B cell (primary cell): ENCODE results near the gene C19orf44. TPM values are rescaled to one million over a fixed set of nuclear protein-coding genes. Genes with fewer than 3 reads are reported as not detected.

Experiments used
- ATAC-seq: fragments of 200-7000 bp; cut with Tn5 transposase; one replicate; pipeline ENCODE4 v1.10.0; 2021; ENCODE audit warnings: low read depth, mild to moderate bottlenecking, moderate number of reproducible peaks, moderate library complexity
- CTCF ChIA-PET: fragments of 350-600 bp; sonication (Branson Sonifier 250); formaldehyde crosslinking; loops from one replicate; lab custom pipeline; 2021; ENCODE audit warnings: antibody characterized with exemption, inconsistent platforms; lab: Charles Lee
- POLR2A ChIA-PET: fragments of 350-600 bp; sonication (Branson Sonifier 250); formaldehyde crosslinking; loops from one replicate; lab custom pipeline; 2021; ENCODE audit warnings: antibody characterized with exemption; lab: Charles Lee
- DNase-seq: peaks from one replicate; pipeline ENCODE4 v3.0.0; 2013
- H2AFZ ChIP-seq: 2 replicates; pipeline ENCODE4 v1.6.1; 2012; ENCODE audit warnings: mild to moderate bottlenecking, low read depth, low read length; ENCODE audit not compliant: insufficient read depth, poor library complexity, severe bottlenecking
- H3K27ac ChIP-seq, 2 donors: 1 replicate in 1 of 2; 2 replicates in 1 of 2; pipeline ENCODE4 v1.5.1; 2012 to 2013; ENCODE audit warnings: low read length in 2 of 2, mild to moderate bottlenecking in 2 of 2, moderate library complexity in 1 of 2
- H3K27me3 ChIP-seq, 4 experiments: fragments of 200-600 bp in 1 of 4; sonication (generic) in 1 of 4; replicated peaks in 1 of 4; 1 replicate in 2 of 4; 2 replicates in 2 of 4; pipeline versions ENCODE4 v1.6.1 to v1.7.0; 2013 to 2016; ENCODE audit warnings: low read length in 3 of 4, mild to moderate bottlenecking in 2 of 4, mixed read lengths in 1 of 4, moderate library complexity in 1 of 4; ENCODE audit not compliant: insufficient read depth in 4 of 4, control insufficient read depth in 3 of 4; ENCODE audit errors: control extremely low read depth in 1 of 4
- H3K36me3 ChIP-seq, 2 experiments: replicated peaks in 1 of 2; 1 replicate in 1 of 2; 2 replicates in 1 of 2; pipeline versions ENCODE4 v1.6.1 to v1.7.1; 2013; ENCODE audit warnings: low read length in 1 of 2; ENCODE audit not compliant: insufficient read depth in 2 of 2, control insufficient read depth in 1 of 2; ENCODE audit errors: control extremely low read depth in 1 of 2, extremely low read depth in 1 of 2
- H3K4me1 ChIP-seq, 2 donors: fragments of 200-600 bp in 1 of 2; sonication (generic) in 1 of 2; 1 replicate in 1 of 2; 2 replicates in 1 of 2; pipeline versions ENCODE4 v1.5.1 to v1.6.1; 2013 to 2017; ENCODE audit warnings: low read length in 2 of 2; ENCODE audit not compliant: control insufficient read depth in 2 of 2, insufficient read depth in 2 of 2
- H3K4me2 ChIP-seq: replicated peaks from 2 replicates; pipeline ENCODE3; 2012; ENCODE audit warnings: mild to moderate bottlenecking, low read depth, low read length; ENCODE audit not compliant: poor library complexity, severe bottlenecking
- H3K4me3 ChIP-seq, 5 experiments: fragments of 200-600 bp in 1 of 5; sonication (generic) in 1 of 5; 1 replicate in 3 of 5; 2 replicates in 2 of 5; pipeline versions ENCODE4 v1.5.1 to v1.7.0; 2011 to 2016; ENCODE audit warnings: low read length in 4 of 5, mild to moderate bottlenecking in 4 of 5, low read depth in 2 of 5, control low read depth in 1 of 5, moderate library complexity in 1 of 5; ENCODE audit not compliant: insufficient read depth in 1 of 5; ENCODE audit errors: control extremely low read depth in 1 of 5, extremely low read depth in 1 of 5
- H3K79me2 ChIP-seq: fragments of 200-600 bp; sonication (generic); one replicate; pipeline ENCODE4 v1.6.0; 2016; ENCODE audit warnings: low read length; ENCODE audit not compliant: control insufficient read depth, insufficient read depth
- H3K9ac ChIP-seq: fragments of 200-600 bp; sonication (generic); 2 replicates; pipeline ENCODE4 v1.6.1; 2017; ENCODE audit warnings: mild to moderate bottlenecking, low read length, moderate library complexity
- H3K9me3 ChIP-seq, 3 donors: one replicate each; pipeline versions ENCODE4 v1.6.1 to v1.7.1; 2013; ENCODE audit warnings: low read length in 2 of 3; ENCODE audit not compliant: control insufficient read depth in 2 of 3, insufficient read depth in 1 of 3; ENCODE audit errors: control extremely low read depth in 1 of 3
- H4K20me1 ChIP-seq: 2 replicates; pipeline ENCODE4 v1.6.0; 2012; ENCODE audit warnings: mild to moderate bottlenecking, low read length; ENCODE audit not compliant: insufficient read depth, control insufficient read depth, poor library complexity, severe bottlenecking
- H3K27ac Mint-ChIP-seq: one replicate; pipeline ENCODE4 v1.8.0; 2021; ENCODE audit warnings: mixed read lengths
- H3K27me3 Mint-ChIP-seq: one replicate; pipeline ENCODE4 v1.8.0; 2021; ENCODE audit warnings: mixed read lengths
- H3K4me1 Mint-ChIP-seq: one replicate; pipeline ENCODE4 v1.8.0; 2021; ENCODE audit warnings: mixed read lengths
- H3K4me3 Mint-ChIP-seq: one replicate; pipeline ENCODE4 v1.8.0; 2021; ENCODE audit warnings: mixed read lengths
- H3K9me3 Mint-ChIP-seq: one replicate; pipeline ENCODE4 v1.8.0; 2022; ENCODE audit warnings: mixed read lengths; ENCODE audit not compliant: insufficient read depth
- CTCF ChIP-seq: fragments of 200-600 bp; IDR thresholded peaks from one replicate; pipeline ENCODE4 v1.8.0; 2022; ENCODE audit warnings: antibody characterized with exemption, mild to moderate bottlenecking
- EZH2 ChIP-seq: IDR thresholded peaks from 2 replicates; pipeline ENCODE4 v1.6.1; 2012; ENCODE audit warnings: borderline replicate concordance, low read depth, mild to moderate bottlenecking, moderate library complexity, low read length; ENCODE audit not compliant: insufficient read depth, poor library complexity, severe bottlenecking
- WGBS: methylation state at CpG from one replicate; pipeline ENCODE4 v1.1.5; 2013; ENCODE audit warnings: missing lambda C conversion rate; ENCODE audit not compliant: insufficient coverage; 5-methylcytosine and 5-hydroxymethylcytosine counted together
- intact Hi-C: fragments of 100-400 bp; cut with micrococcal nuclease; formaldehyde crosslinking; loops from one replicate; pipeline ENCODE4 v1.10.0; 2022
- polyA plus RNA-seq: library from polyadenylated mRNA; depleted of rRNA; stranded (reverse); fragments of >200 nt; gene quantifications from 2 replicates; pipeline ENCODE4 v1.2.3, GENCODE V29; 2012
- total RNA-seq, 2 donors: library from RNA; stranded (reverse); fragments of 120-200 nt in 1 of 2; gene quantifications; 1 replicate in 1 of 2; 2 replicates in 1 of 2; pipeline versions ENCODE4 v1.2.3 to v1.2.4, GENCODE V29; 2013 to 2022

C19orf44 gene
- total and polyA plus RNA-seq, 2 donors (not counting 1 experiment from before 2014, with no cell fraction given): 4.9 to 8.4 TPM

DNA sequence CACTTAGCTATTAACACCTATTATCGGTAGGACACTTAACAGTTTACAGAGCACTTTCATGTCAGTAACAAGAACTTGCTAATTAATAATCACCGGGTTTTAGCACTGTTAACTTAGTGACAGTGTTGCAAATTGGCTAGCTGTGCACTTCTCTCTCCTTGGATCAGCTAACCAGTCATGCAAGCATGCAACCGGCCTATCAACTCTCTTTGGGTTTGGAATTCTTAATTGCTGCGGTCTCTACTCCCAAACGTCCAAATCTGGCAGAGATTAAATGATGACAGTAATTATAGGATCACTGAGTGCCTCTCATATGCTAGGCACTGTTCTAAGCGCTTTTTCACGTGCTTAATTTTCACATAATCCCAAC, 25.7 kb upstream of the C19orf44 start:
- POLR2A ChIA-PET: interaction anchor here (0.5 to 0.6 kb wide), 2 partner anchors 11 to 25 kb away, joined by 6 to 9 read pairs; partner anchors contain the start of genes C19orf44 and CALR3
- Histone ChIP-seq H3K27ac (no peak overlapping the region), H3K79me2 (peaks cover 66% of the 10 kb centered on the region), H3K27me3 (no peaks in the 10 kb centered on the region), H3K4me3 (peak overlapping the region in 4 of 5 experiments; percentile 73 to 92 (median 78)), H3K4me2 (peak overlapping the region; percentile 91), H3K9ac (peak overlapping the region; percentile 77), H2AFZ (no peak overlapping the region), H3K4me1 (peaks cover 13 to 35% of the 10 kb centered on the region in 2 donors), H3K9me3 (peaks cover 0 to 2% (median 0%) of the 10 kb centered on the region in 3 donors), H3K36me3 (peaks cover 0 to 6% of the 10 kb centered on the region in 2 experiments), H4K20me1 (peaks cover 40% of the 10 kb centered on the region)
- CTCF ChIA-PET: interaction anchor here (0.5 to 0.6 kb wide), 2 partner anchors 90 to 207 kb away, joined by 3 read pairs; no protein-coding TSS in a partner anchor
- intact Hi-C loops: no loop called here
- no CpG with 5 or more reads among the region's 7 CpGs for WGBS
- Mint-ChIP-seq H3K27ac (peak overlapping the region; percentile 66), H3K4me1 (peaks cover 42% of the 10 kb centered on the region), H3K9me3 (no peaks in the 10 kb centered on the region), H3K4me3 (peak overlapping the region; percentile 95), H3K27me3 (no peaks in the 10 kb centered on the region)
- no peak for DNase-seq
- no peak for ATAC-seq
- TF ChIP-seq CTCF (no peak), EZH2 (no peak)
